Measurements from ENCODE around the gene DAO. TPM values are rescaled to one million over a fixed set of nuclear protein-coding genes. Genes with fewer than 3 reads are reported as not detected.
"Not testable (repeated sequence)": the region's sequence is repeated elsewhere in the genome, so short reads cannot be mapped to it uniquely, and the experiment has no call there.

Gene DAO
- total RNA-seq, 1 donor from 2014 or later = not detected

DNA sequence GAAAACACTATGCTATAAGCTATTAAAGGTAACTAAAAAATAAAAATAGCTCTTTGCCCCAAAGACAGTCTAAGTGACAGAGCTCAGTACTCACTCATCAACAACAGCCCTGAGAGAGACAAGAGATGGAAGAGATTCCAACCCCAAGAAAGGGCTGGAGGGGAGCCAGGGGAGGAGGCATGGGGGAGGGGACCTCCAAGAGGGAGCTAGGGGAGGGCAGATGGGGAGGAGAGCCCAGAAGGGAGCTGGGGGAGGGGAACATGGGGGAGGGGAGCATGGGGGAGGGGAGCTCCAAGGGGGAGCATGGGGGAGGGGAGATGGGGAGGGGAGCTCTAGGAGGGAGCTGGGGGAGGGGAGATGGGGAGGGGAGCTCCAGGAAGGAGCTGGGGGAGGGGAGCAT lies 30.2 kb upstream of the DAO start:
- DNase-seq (ENCODE audit: low read depth in 2 of 2) = peak in 1 of 2 donors; percentile 27

DNA sequence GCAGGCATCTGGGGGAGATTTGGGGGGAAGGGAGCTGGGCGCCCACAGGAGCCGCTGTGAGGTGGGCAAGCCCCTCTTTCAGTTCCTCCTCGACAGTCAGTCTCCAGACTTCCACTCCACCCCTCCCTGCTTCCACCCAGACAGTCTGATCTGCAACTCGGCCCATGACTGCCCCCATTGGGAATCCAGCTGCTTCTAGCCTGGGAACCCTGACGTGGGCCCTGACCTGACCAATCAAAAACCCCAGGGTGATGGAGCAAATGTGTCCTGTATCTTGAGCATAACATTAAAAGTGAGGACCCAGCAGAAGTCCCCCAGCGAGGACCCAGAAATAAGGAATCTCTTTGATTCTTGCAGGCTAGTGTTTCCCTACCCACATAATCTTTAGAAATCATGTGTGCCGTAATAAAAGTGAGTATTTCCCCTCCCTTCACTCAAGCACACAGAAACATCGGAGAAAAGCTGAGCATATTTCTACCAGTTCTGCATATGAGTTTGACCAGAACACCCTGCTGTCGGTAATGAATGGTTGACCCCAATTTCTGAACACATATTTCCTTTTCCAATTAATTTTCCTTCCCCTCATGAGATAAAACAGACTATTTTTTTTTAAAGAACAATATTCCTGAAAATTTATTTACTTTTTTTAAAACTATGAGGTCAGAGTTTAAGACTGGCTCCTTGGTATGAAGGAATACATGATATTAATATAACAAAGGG lies 28.9 kb upstream of the DAO start:
- DNase-seq (ENCODE audit: low read depth in 2 of 2) = peak; percentile 86 to 96

DNA sequence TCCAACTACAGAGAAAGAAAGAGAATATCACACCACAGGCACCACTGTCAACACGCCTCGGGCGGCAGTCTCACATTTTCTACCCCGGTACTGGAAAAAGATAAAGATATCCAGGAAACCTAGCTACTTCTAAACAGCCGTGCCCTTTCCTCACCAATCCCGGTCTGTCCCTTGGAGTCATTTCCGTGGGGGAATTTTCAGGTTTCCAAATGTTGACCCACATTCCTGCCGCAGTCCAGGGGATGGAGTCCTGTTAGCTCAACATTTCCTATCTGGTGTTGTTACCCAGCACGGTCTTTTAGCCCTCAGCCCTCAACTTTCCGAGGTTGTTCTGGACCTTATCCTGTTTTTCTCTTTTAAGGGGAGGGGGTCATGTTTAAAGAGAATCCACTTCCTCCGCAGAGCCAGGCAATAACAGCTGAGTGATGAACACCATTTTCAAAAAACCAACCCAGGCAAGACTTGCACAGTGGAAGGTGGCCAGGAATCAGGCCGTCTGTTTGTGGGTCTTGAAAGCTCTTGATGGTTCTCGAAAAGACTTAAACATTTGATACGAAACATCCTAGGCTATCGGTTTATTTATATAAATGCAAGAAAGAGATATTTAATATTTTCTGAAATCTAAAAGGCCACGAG lies 27.1 kb upstream of the DAO start:
- peak; percentile 97 to 99 for DNase-seq (ENCODE audit: low read depth in 2 of 2)

DNA sequence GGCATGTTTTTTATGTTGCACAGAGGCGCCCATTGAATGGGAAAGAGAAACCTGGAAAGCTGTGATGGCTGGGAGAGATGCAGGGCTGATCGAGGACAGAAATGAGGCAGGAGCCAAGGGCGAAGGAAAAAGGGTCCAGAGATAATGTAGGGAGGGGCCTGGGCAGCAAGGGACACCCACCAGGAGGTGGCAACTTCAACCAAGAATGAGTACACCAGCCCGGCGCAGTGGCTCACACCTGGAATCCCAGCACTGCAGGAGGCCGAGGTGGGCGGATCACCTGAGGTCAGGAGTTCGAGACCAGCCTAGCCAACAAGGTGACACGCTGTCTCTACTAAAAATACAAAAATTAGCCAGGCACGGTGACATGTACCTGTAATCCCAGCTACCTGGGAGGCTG lies 26.5 kb upstream of the DAO start:
- DNase-seq (ENCODE audit: low read depth in 2 of 2) = peak in 1 of 2 donors; percentile 62

DNA sequence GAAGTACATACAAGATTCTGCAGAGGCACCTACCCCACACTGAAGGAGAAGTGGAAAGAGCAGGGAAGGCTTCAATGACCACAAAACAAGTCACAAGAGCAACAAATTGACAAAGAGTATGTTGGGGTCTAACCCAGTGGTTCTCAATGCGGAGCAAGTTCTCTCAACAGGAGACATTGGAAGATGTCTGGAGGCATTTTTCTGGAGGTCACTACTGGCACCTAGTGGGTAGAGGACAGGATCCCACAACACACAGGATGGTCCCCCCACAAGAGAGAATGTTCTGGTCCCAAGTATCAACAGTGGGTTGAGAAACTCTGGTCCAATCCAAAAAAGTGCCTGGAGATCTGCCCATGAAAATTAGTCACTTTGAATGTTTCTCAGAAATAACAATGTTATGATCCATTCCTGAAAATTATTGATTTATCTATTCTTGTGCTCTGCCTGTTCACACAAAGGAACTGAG lies 25.9 kb upstream of the DAO start:
- peak; percentile 69 to 93 for DNase-seq (ENCODE audit: low read depth in 2 of 2)

DNA sequence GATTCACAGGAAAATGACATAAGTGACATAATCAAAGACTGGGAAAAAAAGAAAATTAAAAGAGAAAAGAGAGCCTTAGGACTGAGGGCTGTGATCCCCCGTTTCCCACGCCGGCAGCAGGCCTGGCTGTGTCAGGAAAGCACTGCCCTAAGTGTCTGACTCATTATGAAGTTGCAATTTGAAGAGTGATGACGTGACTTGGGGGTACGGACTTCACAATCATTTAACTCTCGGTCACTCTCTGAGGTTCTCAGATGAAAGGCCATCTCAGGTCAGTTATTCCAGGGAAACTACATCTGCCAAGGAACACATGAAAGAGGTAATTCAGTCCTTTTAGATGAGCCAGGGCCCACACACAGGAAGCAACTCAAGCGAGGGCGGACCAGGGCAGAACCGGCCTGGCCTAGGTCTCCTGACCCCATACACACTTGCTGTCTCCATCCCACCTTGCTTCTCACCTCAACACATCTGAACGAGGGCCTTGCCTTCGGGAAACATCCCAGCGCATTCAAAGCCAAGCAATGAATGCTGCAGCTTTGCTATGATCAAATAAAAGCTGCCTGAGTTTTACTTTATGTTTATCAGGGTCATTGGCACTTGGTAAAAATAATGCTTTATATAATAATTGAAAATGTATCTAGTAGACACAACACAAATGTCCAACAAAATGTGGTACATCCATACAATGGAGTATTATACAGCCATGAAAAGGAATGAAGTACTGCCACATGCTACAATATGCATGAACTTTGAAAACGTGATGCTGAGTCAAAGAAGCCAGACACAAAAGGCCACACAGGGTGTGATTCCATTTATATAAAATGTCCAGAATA lies 25.2 kb upstream of the DAO start:
- DNase-seq (ENCODE audit: low read depth in 2 of 2) = peak; percentile 78 to 99

DNA sequence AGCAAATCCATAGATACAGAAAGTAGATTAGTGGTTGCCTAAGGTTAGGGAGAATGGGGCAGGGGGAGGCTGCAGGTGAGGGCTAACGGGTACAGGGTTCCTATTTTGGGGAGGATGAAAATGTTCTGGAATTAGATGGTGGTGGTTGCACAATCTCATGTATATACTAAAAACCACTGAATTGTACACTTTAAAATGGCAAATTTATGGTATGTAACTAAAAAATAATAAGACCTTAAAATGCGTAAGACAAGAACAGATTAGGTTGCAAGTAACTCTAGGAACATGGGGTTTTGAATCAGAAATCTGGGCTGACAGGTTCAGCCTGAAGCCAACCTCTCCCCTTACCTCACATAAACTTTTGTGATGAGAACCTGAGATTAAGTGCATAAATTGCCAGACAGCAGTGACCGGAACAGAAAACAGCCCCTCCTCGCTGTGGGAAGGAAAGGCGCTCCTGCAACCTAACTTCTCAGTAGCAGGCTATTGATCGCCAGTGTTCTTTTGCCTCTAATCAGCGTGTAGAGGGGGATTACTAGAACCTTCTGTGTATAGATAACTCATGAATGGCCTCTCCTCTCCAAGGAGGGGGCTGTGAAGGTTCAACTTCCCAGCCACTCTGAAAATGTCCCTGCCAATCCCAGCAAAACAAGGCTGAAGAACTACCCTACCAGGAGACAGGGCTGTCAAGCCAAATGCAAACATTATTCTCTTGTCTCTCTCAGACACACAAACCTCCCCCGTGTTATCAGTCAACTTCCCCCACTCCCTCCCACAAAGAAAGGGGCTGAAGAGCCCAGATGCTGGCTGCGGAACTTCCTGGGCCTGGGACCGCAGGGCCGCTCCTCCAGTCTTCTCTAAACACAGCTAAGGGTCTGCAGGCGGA lies 24.4 kb upstream of the DAO start:
- no peak for DNase-seq (ENCODE audit: low read depth in 2 of 2)

DNA sequence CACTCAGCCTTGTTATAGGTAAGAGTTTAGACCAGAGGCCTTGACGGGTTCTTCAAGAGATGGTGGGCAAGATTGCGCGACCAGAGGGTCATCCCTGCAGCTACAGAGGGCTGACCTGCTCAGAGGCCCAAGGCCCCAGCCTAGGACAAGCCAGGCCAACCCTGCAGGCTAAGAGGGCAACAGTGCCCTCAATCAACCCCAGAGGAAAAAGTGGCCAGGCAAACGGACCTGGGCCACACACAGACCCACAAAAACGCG lies 23.8 kb upstream of the DAO start:
- no peak for DNase-seq (ENCODE audit: low read depth in 2 of 2)

DNA sequence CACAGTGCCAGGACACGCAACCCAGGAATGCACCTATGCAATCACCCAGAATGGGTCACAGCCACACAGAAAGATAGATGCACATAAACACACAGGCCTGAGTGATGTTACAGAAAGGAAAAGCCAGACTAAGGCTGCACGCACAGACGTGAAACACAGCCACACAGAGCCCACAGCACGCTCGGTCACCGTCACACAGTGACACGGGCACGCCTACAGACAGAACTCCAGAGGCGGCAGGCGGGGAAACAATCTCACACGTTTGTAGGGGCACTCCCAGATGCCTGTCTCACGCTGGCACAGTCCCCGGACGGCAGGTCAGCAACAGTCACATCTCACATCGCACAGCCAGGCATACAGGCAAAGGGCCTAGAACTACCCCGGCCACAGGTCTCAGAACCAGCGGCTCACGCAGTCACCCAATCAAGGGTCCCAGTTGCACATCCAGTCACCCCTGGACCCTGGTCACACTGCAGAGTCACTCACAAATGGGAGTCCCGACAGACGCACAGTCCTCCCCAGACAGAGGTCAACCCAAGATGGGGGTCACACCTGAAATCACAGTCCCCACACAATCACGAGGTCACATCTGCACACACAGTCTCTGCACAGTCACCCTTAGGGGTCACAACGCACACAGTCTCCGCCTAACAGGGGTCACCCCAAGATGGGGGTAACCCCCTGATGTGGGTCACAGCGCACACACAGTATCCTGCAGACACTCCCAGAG lies 23.3 kb upstream of the DAO start:
- peak; percentile 70 to 71 for DNase-seq (ENCODE audit: low read depth in 2 of 2)

DNA sequence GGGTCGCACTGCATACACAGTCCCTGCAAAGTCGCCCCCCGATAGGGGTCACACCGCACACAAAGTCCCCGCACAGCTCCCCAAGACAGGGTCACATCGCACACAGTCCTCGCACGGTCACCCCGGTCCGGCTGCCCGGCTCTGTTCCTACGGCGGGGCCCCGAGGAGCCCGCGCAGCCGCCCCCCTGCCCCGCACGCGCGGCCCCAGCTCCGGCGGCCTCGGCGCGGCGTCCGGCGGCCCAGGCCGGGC lies 22.8 kb upstream of the DAO start:
- no peak for DNase-seq (ENCODE audit: low read depth in 2 of 2)

DNA sequence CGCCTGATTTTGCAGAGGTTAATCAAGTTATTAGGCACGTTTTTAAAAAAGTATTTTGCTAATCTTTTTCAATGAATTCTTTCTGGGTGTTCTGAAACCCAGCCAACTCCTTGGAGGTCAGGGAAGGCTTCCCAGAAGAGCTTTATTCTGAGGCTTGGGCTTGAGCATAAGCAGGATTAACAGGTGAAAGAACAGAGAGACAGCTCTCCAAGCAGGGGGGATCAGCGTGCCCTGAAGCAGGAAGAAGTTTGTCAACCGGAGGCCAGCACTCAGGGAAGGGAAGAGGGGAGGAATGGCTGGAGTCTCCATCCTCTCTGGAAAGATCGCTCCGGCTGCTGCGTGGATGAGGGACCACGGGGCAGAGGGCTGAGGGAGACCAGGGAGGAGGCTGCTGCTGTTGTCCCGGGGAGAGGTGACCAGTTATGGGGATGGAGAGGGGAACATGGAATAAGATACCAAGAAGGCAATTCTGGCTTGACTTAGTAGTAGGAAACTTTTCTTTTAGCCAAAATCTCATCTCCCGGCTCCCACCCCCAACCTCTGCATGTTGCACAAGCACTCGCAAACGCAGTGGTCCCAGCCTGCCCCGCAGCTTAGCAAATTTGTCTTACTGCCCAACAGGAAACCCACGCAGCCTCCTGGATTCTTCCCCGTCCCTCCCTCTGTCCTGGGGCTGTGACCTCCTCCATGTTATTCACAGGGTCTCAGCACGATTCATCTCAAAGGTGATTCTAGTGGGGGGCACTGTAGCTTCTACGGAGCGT lies 21.4 kb upstream of the DAO start:
- DNase-seq (ENCODE audit: low read depth in 2 of 2) = no peak

DNA sequence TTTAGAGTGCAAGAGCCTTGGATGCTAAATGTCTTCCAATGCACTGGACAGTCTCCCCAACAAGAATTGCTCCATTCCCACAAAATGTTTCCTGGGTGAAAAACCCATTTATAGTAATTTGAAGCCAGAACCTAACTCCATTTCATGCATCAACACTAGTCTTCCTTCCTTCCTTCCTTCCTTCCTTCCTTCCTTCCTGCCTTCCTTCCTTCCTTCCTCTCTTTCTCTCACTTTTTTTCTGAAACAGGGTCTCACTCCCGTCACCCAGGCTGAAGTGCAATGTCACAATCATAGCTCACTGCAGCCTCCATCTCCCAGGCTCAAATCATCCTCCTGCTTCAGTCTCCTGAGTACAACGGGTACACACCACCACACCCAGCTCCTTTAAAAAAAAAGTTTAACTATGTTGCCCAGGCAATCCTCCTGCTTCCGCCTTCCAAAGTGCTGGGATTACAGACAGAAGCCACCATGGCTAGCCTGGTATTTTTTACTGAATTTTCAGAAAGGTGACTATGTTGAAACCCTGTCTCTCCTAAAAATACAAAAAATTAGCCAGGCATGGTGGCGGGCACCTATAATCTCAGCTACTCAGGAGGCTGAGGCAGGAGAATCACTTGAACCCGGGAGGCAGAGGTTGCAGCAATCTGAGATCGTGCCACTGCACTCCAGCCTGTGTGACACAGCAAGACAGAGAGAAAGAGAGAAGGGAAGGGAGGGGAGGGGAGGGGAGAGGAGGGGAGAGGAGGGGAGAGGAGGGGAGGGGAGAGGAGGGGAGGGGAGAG lies 20.6 kb upstream of the DAO start:
- not testable (repeated sequence) for DNase-seq (ENCODE audit: low read depth in 2 of 2)

DNA sequence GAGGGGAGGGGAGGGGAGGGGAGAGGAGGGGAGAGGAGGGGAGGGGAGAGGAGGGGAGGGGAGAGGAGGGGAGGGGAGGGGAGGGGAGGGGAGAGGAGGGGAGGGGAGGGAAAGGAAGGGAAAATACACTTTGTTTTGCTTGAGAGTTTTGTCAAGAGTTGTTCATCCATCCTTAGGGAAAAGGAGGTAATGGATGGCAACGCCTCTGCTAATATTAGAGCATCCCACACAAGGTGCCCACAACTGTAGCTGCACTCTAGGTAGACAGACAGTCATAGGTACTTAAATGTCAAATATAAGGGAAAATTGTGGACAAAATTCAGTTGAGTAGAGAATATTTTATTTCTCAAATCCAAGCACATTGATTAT lies 20.0 kb upstream of the DAO start:
- no peak for DNase-seq (ENCODE audit: low read depth in 2 of 2)

DNA sequence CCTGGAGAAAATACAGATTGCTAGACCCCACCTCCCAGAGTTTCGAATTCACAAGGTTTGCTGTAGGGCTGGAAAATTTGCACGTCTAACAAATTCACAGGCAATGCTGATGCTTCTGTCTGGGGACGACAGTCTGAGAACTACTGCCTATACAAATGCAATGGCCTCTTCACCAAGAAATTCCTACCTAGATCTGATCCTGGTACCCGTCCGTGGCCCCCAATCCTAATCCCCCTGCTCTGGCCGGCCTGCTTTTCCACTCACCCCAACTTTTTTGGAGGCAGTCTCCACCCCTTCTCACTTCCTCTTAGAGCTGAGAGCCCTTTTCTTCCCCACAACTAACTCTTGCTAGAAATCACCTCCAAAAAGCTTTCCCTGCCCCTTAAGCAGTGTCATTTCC lies 19.4 kb upstream of the DAO start:
- DNase-seq (ENCODE audit: low read depth in 2 of 2) = no peak

DNA sequence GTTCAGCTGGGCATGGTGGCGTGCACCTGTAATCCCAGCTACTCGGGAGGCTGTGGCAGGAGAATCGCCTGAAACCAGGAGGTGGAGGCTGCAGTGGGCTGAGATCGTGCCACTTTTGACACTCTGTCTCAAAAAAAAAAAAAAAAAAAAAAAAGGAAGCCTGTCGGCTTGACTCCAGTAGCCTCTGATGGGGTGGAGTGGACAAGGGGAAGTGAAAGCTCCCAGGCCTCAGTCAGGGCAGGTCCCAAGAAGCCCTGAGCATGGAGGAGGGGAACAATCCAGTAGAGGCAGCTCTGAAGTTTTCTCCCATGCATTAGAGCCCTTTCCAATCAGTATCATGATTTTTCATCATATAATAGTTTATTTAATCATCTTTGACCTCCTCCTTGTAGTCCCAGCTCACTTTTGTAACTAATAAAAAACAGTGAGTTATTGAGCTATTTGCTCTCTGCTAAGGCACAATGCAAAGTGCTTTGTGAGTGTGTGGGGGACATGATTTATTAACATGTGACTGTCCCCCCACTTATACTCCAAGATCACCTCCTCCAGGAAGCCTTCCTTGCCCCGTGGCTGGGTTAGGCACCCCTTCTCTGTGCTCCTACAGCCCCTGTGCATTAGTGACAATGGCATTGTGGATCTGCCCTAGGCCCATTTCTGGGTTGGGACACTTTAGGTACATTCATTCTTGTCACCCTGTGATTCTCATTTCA lies 17.9 kb upstream of the DAO start:
- peak in 1 of 2 donors; percentile 25 for DNase-seq (ENCODE audit: low read depth in 2 of 2)

DNA sequence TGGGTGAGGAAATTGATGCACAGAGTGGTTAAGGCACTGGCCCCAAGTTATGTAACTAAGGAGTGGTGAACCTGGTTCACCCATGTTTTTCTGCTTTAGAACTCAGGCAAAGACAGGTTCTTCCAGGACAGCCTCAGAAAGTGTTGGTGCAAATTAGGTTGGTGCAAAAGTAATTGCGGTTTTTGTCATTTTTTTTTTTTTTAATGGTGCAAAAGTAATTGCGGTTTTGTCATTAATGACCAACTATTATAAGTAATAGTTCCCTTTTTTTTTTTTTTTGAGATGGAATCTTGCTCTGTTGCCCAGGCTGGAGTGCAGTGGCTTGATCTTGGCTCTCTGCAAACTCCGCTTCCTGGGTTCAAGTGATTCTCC lies 17.3 kb upstream of the DAO start:
- DNase-seq (ENCODE audit: low read depth in 2 of 2) = no peak

DNA sequence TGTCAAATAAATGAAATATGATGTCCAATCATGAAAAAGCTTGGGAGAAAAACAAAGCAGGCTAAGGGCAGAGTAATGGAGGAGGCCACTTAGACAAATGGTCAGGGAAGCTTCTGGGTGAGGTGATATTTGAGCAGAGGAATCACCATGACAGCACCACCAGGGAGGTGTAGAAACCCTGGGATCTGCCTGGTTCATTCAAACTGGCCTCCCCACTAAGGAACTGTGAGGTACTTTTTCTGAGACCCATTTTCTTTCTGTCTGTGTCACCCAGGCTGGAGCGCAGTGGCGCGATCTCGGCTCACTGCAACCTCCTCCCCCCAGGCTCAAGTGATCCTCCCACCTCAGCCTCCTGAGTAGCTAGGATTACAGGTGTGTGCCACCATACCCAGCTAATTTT lies 14.7 kb upstream of the DAO start:
- no peak for DNase-seq (ENCODE audit: low read depth in 2 of 2)

DNA sequence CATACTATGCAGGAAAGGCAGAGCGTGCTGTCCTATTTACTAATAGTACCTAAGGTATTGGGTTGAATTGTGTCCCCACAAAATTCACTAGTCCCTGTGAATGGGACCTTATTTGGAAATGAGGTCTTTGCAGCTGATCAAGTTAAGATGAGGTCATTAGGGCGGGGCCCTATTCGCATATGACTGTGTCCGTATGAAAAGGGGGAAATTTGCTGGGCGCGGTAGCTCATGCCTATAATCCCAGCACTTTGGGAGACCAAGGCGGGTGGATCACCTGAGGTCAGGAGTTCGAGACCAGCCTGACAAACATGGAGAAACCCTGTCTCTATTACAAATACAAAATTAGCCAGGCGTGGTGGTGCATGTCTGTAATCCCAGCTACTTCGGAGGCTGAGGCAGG lies 13.8 kb upstream of the DAO start:
- not testable (repeated sequence) for DNase-seq (ENCODE audit: low read depth in 2 of 2)

DNA sequence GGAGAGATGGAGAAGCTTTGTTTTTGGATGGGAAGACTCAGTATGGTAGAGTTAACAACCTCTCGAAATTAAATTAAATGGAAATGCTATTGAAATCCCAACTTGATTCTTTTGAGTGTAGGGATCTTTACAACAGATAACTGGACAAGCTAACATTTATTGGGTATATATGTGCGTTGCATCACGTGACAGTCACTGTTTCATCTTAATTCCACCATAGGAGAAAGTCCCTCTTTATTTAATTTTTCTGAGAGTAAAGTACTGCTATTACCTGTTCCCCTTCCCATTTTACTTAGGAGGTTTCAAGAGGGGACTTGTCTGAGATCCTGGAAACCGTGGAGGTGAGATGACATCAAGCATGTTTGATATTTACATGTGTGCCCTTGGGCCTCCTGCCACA lies 11.1 kb upstream of the DAO start:
- no peak for DNase-seq (ENCODE audit: low read depth in 2 of 2)
